ENCODE results near the gene CACNG3.

CACNG3 gene

GRCh38 chr16:24291932-24292331, 35.8 kb downstream of the CACNG3 start:
- TF ChIP-seq SIN3A (IDR thresholded peaks at IDR 0.05; ENCODE audit: borderline replicate concordance, insufficient read depth, low read length) (no peak), REST (IDR thresholded peaks at IDR 0.05; ENCODE audit: insufficient read depth in 1 of 2, low read depth in 2 of 2, low read length in 2 of 2) (no peak), FOXP2 (optimal IDR thresholded peaks at IDR 0.05; ENCODE audit: borderline replicate concordance, extremely low read depth, extremely low read length, insufficient read depth) (no peak), POLR2AphosphoS5 (IDR thresholded peaks at IDR 0.05; ENCODE audit: low read depth, low read length) (no peak), TAF1 (IDR thresholded peaks at IDR 0.05; ENCODE audit: borderline replicate concordance, insufficient read depth, low read length) (no peak)

DNA sequence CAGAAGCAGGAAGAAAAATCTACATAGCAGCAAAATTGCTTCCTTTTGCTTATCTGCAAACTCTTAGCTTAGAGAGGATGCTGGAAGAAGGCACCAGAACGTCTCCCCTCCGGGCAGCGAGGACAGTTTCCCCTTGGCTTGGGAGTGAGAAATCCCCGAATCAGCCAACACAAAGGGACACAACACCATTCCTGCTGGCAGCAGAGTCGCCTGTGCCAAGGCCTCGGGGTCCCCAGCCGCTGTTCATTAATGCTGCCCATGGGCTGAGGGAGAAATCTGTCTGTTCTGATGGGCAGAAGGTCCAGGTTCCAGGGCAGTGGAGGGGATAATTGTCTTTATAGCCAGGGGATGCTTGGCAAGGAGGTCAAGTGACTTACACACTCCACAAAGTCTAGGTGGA, 38.0 kb downstream of the CACNG3 start:
- TF ChIP-seq SIN3A (IDR thresholded peaks at IDR 0.05; ENCODE audit: borderline replicate concordance, insufficient read depth, low read length) (no peak), POLR2AphosphoS5 (IDR thresholded peaks at IDR 0.05; ENCODE audit: low read depth, low read length) (no peak), FOXP2 (optimal IDR thresholded peaks at IDR 0.05; ENCODE audit: borderline replicate concordance, extremely low read depth, extremely low read length, insufficient read depth) (no peak), REST (IDR thresholded peaks at IDR 0.05; ENCODE audit: insufficient read depth in 1 of 2, low read depth in 2 of 2, low read length in 2 of 2) (no peak)

GRCh38 chr16:24297375-24297774, 41.2 kb downstream of the CACNG3 start:
- TF ChIP-seq REST (IDR thresholded peaks at IDR 0.05; ENCODE audit: insufficient read depth in 1 of 2, low read depth in 2 of 2, low read length in 2 of 2), result no peak
- TF ChIP-seq POLR2AphosphoS5 (IDR thresholded peaks at IDR 0.05; ENCODE audit: low read depth, low read length), result no peak
- TF ChIP-seq FOXP2 (optimal IDR thresholded peaks at IDR 0.05; ENCODE audit: borderline replicate concordance, extremely low read depth, extremely low read length, insufficient read depth), result no peak
- no peak for TF ChIP-seq SIN3A (IDR thresholded peaks at IDR 0.05; ENCODE audit: borderline replicate concordance, insufficient read depth, low read length)
- TF ChIP-seq TAF1 (IDR thresholded peaks at IDR 0.05; ENCODE audit: borderline replicate concordance, insufficient read depth, low read length), result no peak

DNA sequence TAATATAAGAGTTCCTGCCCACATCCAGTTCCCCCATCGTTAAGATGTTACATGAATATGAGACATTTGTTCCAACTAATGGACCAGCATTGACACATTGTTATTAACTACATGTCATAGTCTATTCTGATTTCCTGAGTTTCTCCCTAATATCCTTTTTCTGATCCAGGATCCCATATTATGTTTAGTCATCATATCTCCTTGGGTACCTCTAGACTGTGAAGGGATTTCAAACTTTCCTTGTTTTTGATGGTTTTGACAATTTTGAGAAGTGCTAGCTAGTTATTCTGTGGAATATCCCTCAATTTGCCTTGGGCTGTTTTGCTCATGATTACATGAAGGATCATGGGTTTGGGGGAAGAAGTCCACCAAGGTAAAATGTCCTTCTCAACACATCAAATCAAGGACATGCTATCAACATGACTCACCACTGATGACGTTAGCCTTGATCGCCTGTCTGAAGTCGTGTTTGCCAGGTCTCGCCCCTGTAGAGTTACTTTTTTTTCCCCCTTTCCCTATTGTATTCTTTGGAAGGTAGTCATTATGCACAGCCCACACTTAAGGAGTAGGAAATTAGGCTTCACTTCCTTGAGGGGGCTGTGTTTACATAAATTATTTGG, 42.5 kb downstream of the CACNG3 start:
- no peak for TF ChIP-seq POLR2AphosphoS5 (IDR thresholded peaks at IDR 0.05; ENCODE audit: low read depth, low read length)
- TF ChIP-seq SIN3A (IDR thresholded peaks at IDR 0.05; ENCODE audit: borderline replicate concordance, insufficient read depth, low read length), result no peak
- no peak for TF ChIP-seq REST (IDR thresholded peaks at IDR 0.05; ENCODE audit: insufficient read depth in 1 of 2, low read depth in 2 of 2, low read length in 2 of 2)
- TF ChIP-seq FOXP2 (optimal IDR thresholded peaks at IDR 0.05; ENCODE audit: borderline replicate concordance, extremely low read depth, extremely low read length, insufficient read depth), result no peak
- no peak for TF ChIP-seq TAF1 (IDR thresholded peaks at IDR 0.05; ENCODE audit: borderline replicate concordance, insufficient read depth, low read length)

DNA sequence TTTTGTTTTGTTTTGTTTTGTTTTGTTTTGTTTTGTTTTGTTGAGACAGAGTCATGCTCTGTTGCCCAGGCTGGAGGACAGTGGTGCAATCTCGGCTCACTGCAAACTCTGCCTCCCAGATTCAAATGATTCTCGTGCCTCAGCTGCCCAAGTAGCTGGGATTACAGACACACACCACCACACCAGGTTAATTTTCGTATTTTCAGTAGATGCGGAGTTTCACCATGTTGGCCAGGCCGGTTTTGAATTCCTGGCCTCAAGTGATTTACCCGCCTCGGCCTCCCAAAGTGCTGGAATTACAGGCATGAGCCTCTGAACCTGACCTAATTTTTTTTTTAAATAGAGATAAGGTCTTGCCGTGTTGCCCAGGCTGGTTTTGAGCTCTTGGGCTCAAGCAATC, 46.5 kb downstream of the CACNG3 start:
- TF ChIP-seq SIN3A (IDR thresholded peaks at IDR 0.05; ENCODE audit: borderline replicate concordance, insufficient read depth, low read length) (no peak), REST (IDR thresholded peaks at IDR 0.05; ENCODE audit: insufficient read depth in 1 of 2, low read depth in 2 of 2, low read length in 2 of 2) (no peak), TAF1 (IDR thresholded peaks at IDR 0.05; ENCODE audit: borderline replicate concordance, insufficient read depth, low read length) (no peak), POLR2AphosphoS5 (IDR thresholded peaks at IDR 0.05; ENCODE audit: low read depth, low read length) (no peak), FOXP2 (optimal IDR thresholded peaks at IDR 0.05; ENCODE audit: borderline replicate concordance, extremely low read depth, extremely low read length, insufficient read depth) (no peak)
